Neuronal stem cell (in vitro differentiated cells): ENCODE data around the gene TACR1. TPM values are rescaled to one million over a fixed set of nuclear protein-coding genes. Genes with fewer than 3 reads are reported as not detected.
"Not testable (repeated sequence)": the region's sequence is repeated elsewhere in the genome, so short reads cannot be mapped to it uniquely, and the experiment has no call there.

Experiments
- DNase-seq: peaks from one replicate; pipeline ENCODE4 v3.0.0-alpha.2; 2013; ENCODE audit warnings: low spot score
- H2AFZ ChIP-seq: one replicate; pipeline ENCODE4 v1.6.1; 2013; ENCODE audit warnings: mild to moderate bottlenecking, low read length, inconsistent platforms
- H2AK5ac ChIP-seq: 2 replicates; pipeline ENCODE4 v1.6.1; 2013; ENCODE audit warnings: low read depth, mild to moderate bottlenecking, inconsistent platforms, low read length, moderate library complexity, mixed read lengths
- H2BK120ac ChIP-seq: 2 replicates; pipeline ENCODE4 v1.6.1; 2013; ENCODE audit warnings: low read depth, mild to moderate bottlenecking, inconsistent platforms, low read length, moderate library complexity, mixed read lengths
- H2BK12ac ChIP-seq: one replicate; pipeline ENCODE4 v1.6.1; 2013; ENCODE audit warnings: low read length, inconsistent platforms
- H2BK15ac ChIP-seq: 2 replicates; pipeline ENCODE4 v1.6.1; 2013; ENCODE audit warnings: mild to moderate bottlenecking, low read length, inconsistent platforms, mixed read lengths
- H2BK5ac ChIP-seq: one replicate; pipeline ENCODE4 v1.6.1; 2013; ENCODE audit warnings: inconsistent platforms, mild to moderate bottlenecking, low read length, moderate library complexity
- H3K14ac ChIP-seq: one replicate; pipeline ENCODE4 v1.6.1; 2013; ENCODE audit warnings: low read length, inconsistent platforms
- H3K18ac ChIP-seq: 2 replicates; pipeline ENCODE4 v1.6.1; 2013; ENCODE audit warnings: low read length, inconsistent platforms
- H3K23ac ChIP-seq: 2 replicates; pipeline ENCODE4 v1.6.1; 2013; ENCODE audit warnings: low read depth, mild to moderate bottlenecking, mixed read lengths, low read length, inconsistent platforms; ENCODE audit not compliant: poor library complexity
- H3K27ac ChIP-seq: replicated peaks from 3 replicates; pipeline ENCODE4 v1.5.1; 2013; ENCODE audit warnings: low read length, inconsistent platforms
- H3K27me3 ChIP-seq, 3 experiments: 2 replicates each; pipeline ENCODE4 v1.6.1; 2013; ENCODE audit warnings: low read length in 3 of 3, mild to moderate bottlenecking in 2 of 3, inconsistent platforms in 1 of 3, low read depth in 1 of 3, mixed read lengths in 1 of 3, moderate library complexity in 1 of 3; ENCODE audit not compliant: control insufficient read depth in 3 of 3, insufficient read depth in 3 of 3
- H3K36me3 ChIP-seq, 2 donors: replicated peaks in 1 of 2; 2 replicates each; pipeline ENCODE4 v1.6.1; 2013; ENCODE audit warnings: low read length in 2 of 2; ENCODE audit not compliant: control insufficient read depth in 2 of 2, insufficient read depth in 2 of 2
- H3K4ac ChIP-seq: 2 replicates; pipeline ENCODE4 v1.6.1; 2013; ENCODE audit warnings: inconsistent platforms, mild to moderate bottlenecking, low read length, moderate library complexity
- H3K4me1 ChIP-seq, 2 donors: 1 replicate in 1 of 2; 2 replicates in 1 of 2; pipeline ENCODE4 v1.6.1; 2013; ENCODE audit warnings: low read length in 2 of 2, low read depth in 1 of 2; ENCODE audit not compliant: control insufficient read depth in 2 of 2, insufficient read depth in 1 of 2
- H3K4me2 ChIP-seq: one replicate; pipeline ENCODE4 v1.6.1; 2013; ENCODE audit warnings: mild to moderate bottlenecking, low read length, inconsistent platforms; ENCODE audit not compliant: insufficient read depth, poor library complexity, severe bottlenecking
- H3K4me3 ChIP-seq, 2 donors: 2 replicates each; pipeline ENCODE4 v1.5.1; 2013; ENCODE audit warnings: low read length in 2 of 2, mild to moderate bottlenecking in 2 of 2, inconsistent platforms in 1 of 2, moderate library complexity in 1 of 2
- H3K79me1 ChIP-seq: one replicate; pipeline ENCODE4 v1.6.1; 2013; ENCODE audit warnings: low read depth, mild to moderate bottlenecking, inconsistent platforms, low read length, moderate library complexity
- H3K9ac ChIP-seq: one replicate; pipeline ENCODE4 v1.6.1; 2013; ENCODE audit warnings: mild to moderate bottlenecking, low read depth, low read length, inconsistent platforms; ENCODE audit not compliant: poor library complexity
- H3K9me3 ChIP-seq, 2 donors: replicated peaks in 1 of 2; 2 replicates each; pipeline versions ENCODE3 to v1.6.1; 2013; ENCODE audit warnings: low read length in 2 of 2, mild to moderate bottlenecking in 2 of 2, inconsistent platforms in 1 of 2, low read depth in 1 of 2, mixed read lengths in 1 of 2, moderate library complexity in 1 of 2; ENCODE audit not compliant: control insufficient read depth in 2 of 2, insufficient read depth in 1 of 2
- H4K8ac ChIP-seq: one replicate; pipeline ENCODE4 v1.6.1; 2013; ENCODE audit warnings: low read depth, mild to moderate bottlenecking, inconsistent platforms, low read length, moderate library complexity
- H4K91ac ChIP-seq: one replicate; pipeline ENCODE4 v1.6.1; 2013; ENCODE audit warnings: low read length, low read depth, mild to moderate bottlenecking, inconsistent platforms; ENCODE audit not compliant: poor library complexity
- WGBS, 2 donors: extraction: QIAGEN DNeasy Blood & Tissue Kit; methylation state at CpG; one replicate each; pipeline ENCODE4 v1.1.7; 2013; ENCODE audit warnings: missing lambda C conversion rate in 2 of 2, mixed read lengths in 1 of 2; ENCODE audit not compliant: insufficient read length in 2 of 2, insufficient replicate concordance in 1 of 2; ENCODE audit errors: extremely low coverage in 2 of 2; 5-methylcytosine and 5-hydroxymethylcytosine counted together
- polyA plus RNA-seq, 2 experiments: library from polyadenylated mRNA; stranded (reverse); fragments of 200-250 nt; gene quantifications; one replicate each; pipeline ENCODE4 v1.2.3, GENCODE V29; 2013

TACR1 gene, protein sequence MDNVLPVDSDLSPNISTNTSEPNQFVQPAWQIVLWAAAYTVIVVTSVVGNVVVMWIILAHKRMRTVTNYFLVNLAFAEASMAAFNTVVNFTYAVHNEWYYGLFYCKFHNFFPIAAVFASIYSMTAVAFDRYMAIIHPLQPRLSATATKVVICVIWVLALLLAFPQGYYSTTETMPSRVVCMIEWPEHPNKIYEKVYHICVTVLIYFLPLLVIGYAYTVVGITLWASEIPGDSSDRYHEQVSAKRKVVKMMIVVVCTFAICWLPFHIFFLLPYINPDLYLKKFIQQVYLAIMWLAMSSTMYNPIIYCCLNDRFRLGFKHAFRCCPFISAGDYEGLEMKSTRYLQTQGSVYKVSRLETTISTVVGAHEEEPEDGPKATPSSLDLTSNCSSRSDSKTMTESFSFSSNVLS
- not detected for polyA plus RNA-seq (2013, experiment 1 of 2)
- polyA plus RNA-seq (2013, experiment 2 of 2), result not detected

DNA sequence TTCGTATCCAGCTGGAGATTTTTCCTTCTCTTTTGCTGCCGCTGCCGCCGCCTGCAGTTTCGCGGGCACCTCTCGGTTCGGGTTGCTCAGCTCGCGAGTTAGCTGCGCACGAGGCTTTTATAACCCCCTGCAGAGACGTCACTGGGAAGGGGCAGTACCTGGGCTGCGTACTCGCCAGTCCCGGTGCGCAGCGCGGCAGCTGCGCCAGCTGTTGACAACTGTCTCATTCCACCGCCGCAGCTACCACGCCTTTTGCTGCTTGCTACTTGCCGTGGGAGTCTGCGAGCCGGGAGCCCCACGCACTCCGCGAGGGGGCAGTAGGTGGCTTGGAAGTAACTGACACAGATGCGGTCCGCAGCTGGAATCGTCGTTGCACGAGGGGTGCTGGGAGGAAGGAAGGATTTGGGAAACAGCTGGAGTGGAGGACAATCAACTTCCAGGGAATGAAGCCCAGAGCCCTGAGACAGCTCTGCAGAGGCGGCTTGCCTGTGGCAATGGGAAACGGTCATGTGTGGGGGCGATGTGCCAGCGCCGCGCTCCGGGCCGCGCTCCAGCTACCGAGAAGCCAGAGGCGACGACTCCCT, at the start of gene TACR1:
Gene TACR1, minus strand, starts transcription at position 93 of the 584 bp plus-strand sequence. CDS start 586 bp downstream, outside the sequence.
- Histone ChIP-seq H3K27me3 (peaks cover 8 to 69% (median 42%) of the 10 kb centered on the region in 3 experiments), H4K91ac (no peak within 1 kb of the TSS), H2BK120ac (no peak within 1 kb of the TSS), H3K36me3 (no peaks in the 10 kb centered on the region), H3K4me1 (peaks cover 0 to 12% of the 10 kb centered on the region in 2 donors), H3K4me2 (peak within 1 kb of the TSS; percentile 96), H2BK5ac (no peak within 1 kb of the TSS), H3K9me3 (peaks cover 0 to 3% of the 10 kb centered on the region in 2 donors), H2AK5ac (no peak within 1 kb of the TSS), H2BK15ac (no peak within 1 kb of the TSS), H3K4ac (no peak within 1 kb of the TSS), H3K23ac (peak within 1 kb of the TSS; percentile 86), H3K18ac (peak within 1 kb of the TSS; percentile 42), H3K79me1 (no peaks in the 10 kb centered on the region), H3K27ac (no peak within 1 kb of the TSS), H2AFZ (peak within 1 kb of the TSS; percentile 58), H3K9ac (peak within 1 kb of the TSS; percentile 54), H3K14ac (no peak within 1 kb of the TSS), H2BK12ac (no peak within 1 kb of the TSS), H3K4me3 (peak within 1 kb of the TSS; percentile 9 to 75), H4K8ac (no peak within 1 kb of the TSS)
- DNase-seq, result peak; percentile 48
- no CpG with 5 or more reads among the region's 46 CpGs for WGBS, 2 donors

DNA sequence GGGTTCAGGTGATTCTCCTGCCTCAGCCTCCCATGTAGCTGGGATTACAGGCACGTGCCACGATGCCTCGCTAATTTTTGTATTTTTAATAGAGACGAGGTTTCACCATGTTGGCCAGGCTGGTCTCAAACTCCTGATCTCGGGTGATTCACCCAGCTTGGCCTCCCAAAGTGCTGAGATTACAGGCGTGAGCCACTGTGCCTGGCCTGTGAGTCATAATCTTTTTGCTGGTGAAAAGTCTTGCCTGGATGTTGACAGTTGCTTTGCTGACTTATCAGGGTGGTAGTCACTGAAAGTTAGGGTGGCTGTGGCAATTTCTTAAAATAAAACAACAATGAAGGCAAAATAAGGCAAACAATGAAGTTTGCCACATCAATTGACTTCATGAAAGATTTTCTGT, 49.3 kb upstream of the TACR1 start:
- H4K8ac ChIP-seq, H3K23ac ChIP-seq, H3K27me3 ChIP-seq, H3K79me1 ChIP-seq, H2BK120ac ChIP-seq, H2AFZ ChIP-seq, H2BK15ac ChIP-seq, H3K14ac ChIP-seq, H2BK12ac ChIP-seq, H2BK5ac ChIP-seq, H3K27ac ChIP-seq, H3K4me2 ChIP-seq, H3K18ac ChIP-seq, H3K4me1 ChIP-seq, H3K4ac ChIP-seq, H4K91ac ChIP-seq, H3K4me3 ChIP-seq, DNase-seq, H3K36me3 ChIP-seq, H2AK5ac ChIP-seq, H3K9me3 ChIP-seq, H3K9ac ChIP-seq: not testable (repeated sequence)
- WGBS, 2 donors, result no CpG with 5 or more reads among the region's 6 CpGs

DNA sequence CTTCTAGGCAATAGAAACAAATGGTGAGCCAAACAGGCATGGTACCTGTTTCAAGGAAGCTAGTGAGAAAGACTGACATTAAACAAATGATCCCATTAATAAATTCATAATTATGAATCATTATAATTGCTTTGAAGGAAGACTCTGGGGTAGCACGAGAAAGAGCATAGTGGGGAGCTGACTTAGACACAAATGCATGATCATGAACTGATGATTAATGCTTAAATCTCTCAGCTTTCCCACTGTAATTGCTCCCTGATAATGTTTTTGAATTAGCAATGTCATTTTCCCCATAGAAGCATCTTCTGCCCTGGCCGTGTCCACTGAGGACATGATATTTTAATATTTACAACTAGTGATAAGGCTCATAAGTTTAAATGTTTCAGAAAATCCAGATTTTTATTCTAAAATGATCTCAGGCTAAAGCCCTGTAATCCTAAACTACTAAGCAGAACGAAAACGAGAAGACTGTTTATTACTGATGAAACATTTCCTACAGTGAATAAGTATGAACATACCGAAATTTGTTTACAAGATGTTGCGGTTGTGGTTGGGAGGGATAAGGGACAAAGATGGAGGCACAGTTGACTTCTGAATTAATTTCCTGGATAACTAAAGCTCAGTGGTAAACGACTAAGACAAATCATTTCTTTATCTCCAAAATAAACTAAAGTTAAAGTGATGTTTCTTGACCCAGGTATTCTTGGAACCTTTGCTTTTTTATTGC, 47.3 kb upstream of the TACR1 start:
- H2BK5ac ChIP-seq, result no peak overlapping the region

DNA sequence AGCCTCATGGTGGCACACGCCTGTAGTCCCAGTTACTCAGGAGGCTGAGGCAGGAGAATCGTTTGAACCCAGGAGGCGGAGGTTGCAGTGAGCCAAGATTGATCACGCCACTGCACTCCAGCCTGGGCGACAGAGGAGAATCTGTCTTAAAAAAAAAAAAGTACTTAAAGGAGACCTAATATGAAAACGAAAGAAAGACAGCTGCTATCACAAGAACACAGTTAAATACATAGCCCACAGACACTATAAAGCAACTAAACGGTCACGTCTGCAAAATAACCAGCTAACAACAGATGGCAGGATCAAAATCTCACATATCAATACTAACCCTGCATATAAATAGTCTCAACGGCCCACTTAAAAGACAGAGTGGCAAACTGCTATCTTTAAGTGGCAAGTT, 43.9 kb upstream of the TACR1 start:
- Histone ChIP-seq H3K4ac (no peak overlapping the region), H2AFZ (no peak overlapping the region), H3K27ac (no peak overlapping the region), H2BK15ac (no peak overlapping the region), H3K14ac (no peak overlapping the region), H3K79me1 (no peaks in the 10 kb centered on the region), H2AK5ac (no peak overlapping the region), H2BK12ac (no peak overlapping the region), H4K8ac (no peak overlapping the region), H3K36me3 (no peaks in the 10 kb centered on the region), H3K4me2 (no peak overlapping the region), H4K91ac (no peak overlapping the region), H3K23ac (no peak overlapping the region), H2BK5ac (no peak overlapping the region), H3K9me3 (peaks cover 0 to 3% of the 10 kb centered on the region in 2 donors), H3K27me3 (no peaks in the 10 kb centered on the region), H3K4me1 (no peaks in the 10 kb centered on the region), H3K18ac (no peak overlapping the region), H3K4me3 (no peak overlapping the region), H2BK120ac (no peak overlapping the region), H3K9ac (no peak overlapping the region)
- WGBS, 2 donors, result no CpG with 5 or more reads among the region's 9 CpGs
- no peak for DNase-seq

More for the DNA sequence above, 47.3 kb upstream of the TACR1 start:
- Histone ChIP-seq H2AFZ (no peak overlapping the region), H2BK12ac (no peak overlapping the region), H3K4me1 (no peaks in the 10 kb centered on the region), H2AK5ac (no peak overlapping the region), H3K4me2 (no peak overlapping the region), H3K36me3 (no peaks in the 10 kb centered on the region), H4K8ac (no peak overlapping the region), H3K27ac (no peak overlapping the region), H3K9ac (no peak overlapping the region), H3K14ac (no peak overlapping the region), H3K4ac (no peak overlapping the region), H2BK15ac (no peak overlapping the region), H3K18ac (no peak overlapping the region), H3K79me1 (no peaks in the 10 kb centered on the region), H3K27me3 (no peaks in the 10 kb centered on the region), H3K4me3 (no peak overlapping the region), H2BK120ac (no peak overlapping the region), H3K23ac (no peak overlapping the region), H3K9me3 (peaks cover 1 to 5% of the 10 kb centered on the region in 2 donors), H4K91ac (no peak overlapping the region)
- no CpG with 5 or more reads among the region's 7 CpGs for WGBS, 2 donors
- DNase-seq, result no peak
